SU-DHL-6 (cell line): Measurements from ENCODE around the gene MCU.

ENCODE experiments used
- CTCF ChIP-seq: fragments of 200-600 bp; sonication (generic); IDR thresholded peaks from one replicate; pipeline ENCODE4 v1.5.1; 2017; ENCODE audit warnings: antibody characterized with exemption, mild to moderate bottlenecking, low read length, moderate library complexity; ENCODE audit not compliant: insufficient read depth, poor library complexity, severe bottlenecking
- EZH2phosphoT487 ChIP-seq: fragments of 200-600 bp; sonication (generic), shearing (Covaris generic); conservative IDR thresholded peaks from 2 replicates; pipeline ENCODE4 v1.6.1; 2018; ENCODE audit warnings: mild to moderate bottlenecking, antibody characterized with exemption, low read length, moderate library complexity, mixed read lengths

- TF ChIP-seq CTCF (no peak), EZH2phosphoT487 (no peak)
Measured at GRCh38 chr10:72830625-72831024, 138.7 kb downstream of the MCU start.
